H1 (cell line): ENCODE data around the gene GCH1. TPM values are rescaled to one million over a fixed set of nuclear protein-coding genes. Genes with fewer than 3 reads are reported as not detected.

Experiments used
- CTCF ChIA-PET: fragments of 300-600 bp; sonication (Branson Sonifier 250); formaldehyde crosslinking; loops from one replicate; lab custom pipeline; 2021; ENCODE audit not compliant: partially characterized antibody; lab: Charles Lee
- POLR2A ChIA-PET: fragments of 300-600 bp; sonication (Branson Sonifier 250); formaldehyde crosslinking; loops from one replicate; lab custom pipeline; 2021; ENCODE audit warnings: inconsistent platforms; ENCODE audit not compliant: partially characterized antibody; lab: Charles Lee
- DNase-seq, 2 experiments: peaks; one replicate each; pipeline versions ENCODE4 v3.0.0 to v3.0.0-alpha.2; 2010 to 2022; ENCODE audit warnings: low spot score in 2 of 2, low read depth in 1 of 2, mixed read lengths in 1 of 2
- FAIRE-seq: peaks from 2 replicates; lab custom pipeline; 2011; peaks lifted over from hg19 to GRCh38; lab: Jason Lieb, UNC
- H2AFZ ChIP-seq: 2 replicates; pipeline ENCODE4 v1.8.1; 2012; ENCODE audit warnings: low read length, inconsistent platforms
- H2AK5ac ChIP-seq: 2 replicates; pipeline ENCODE4 v1.6.1; 2013; ENCODE audit warnings: low read depth, low read length
- H2BK120ac ChIP-seq: replicated peaks from 2 replicates; pipeline ENCODE3; 2013; ENCODE audit warnings: low read depth, low read length, inconsistent platforms
- H2BK12ac ChIP-seq: 2 replicates; pipeline ENCODE4 v1.6.1; 2013; ENCODE audit warnings: low read depth, low read length
- H2BK15ac ChIP-seq: 2 replicates; pipeline ENCODE4 v1.6.1; 2013; ENCODE audit warnings: low read length
- H2BK20ac ChIP-seq: 2 replicates; pipeline ENCODE4 v1.6.1; 2013; ENCODE audit warnings: low read length
- H2BK5ac ChIP-seq: 2 replicates; pipeline ENCODE4 v1.6.1; 2013; ENCODE audit warnings: low read depth, low read length
- H3K14ac ChIP-seq: 2 replicates; pipeline ENCODE4 v1.6.1; 2013; ENCODE audit warnings: inconsistent platforms; ENCODE audit not compliant: insufficient read length
- H3K18ac ChIP-seq: 2 replicates; pipeline ENCODE4 v1.6.1; 2013; ENCODE audit warnings: low read length; ENCODE audit errors: extremely low read depth
- H3K23ac ChIP-seq: 2 replicates; pipeline ENCODE4 v1.6.1; 2013; ENCODE audit warnings: inconsistent platforms; ENCODE audit not compliant: insufficient read length
- H3K23me2 ChIP-seq: 2 replicates; pipeline ENCODE4 v1.6.1; 2013; ENCODE audit warnings: low read depth, low read length
- H3K27ac ChIP-seq: 2 replicates; pipeline ENCODE4 v1.6.1; 2011; ENCODE audit warnings: low read depth, low read length, inconsistent platforms
- H3K27me3 ChIP-seq, 4 experiments: replicated peaks in 1 of 4; 1 replicate in 1 of 4; 2 replicates in 3 of 4; pipeline versions ENCODE4 v1.6.1 to v1.8.1; 2011 to 2013; ENCODE audit warnings: low read length in 3 of 4, mild to moderate bottlenecking in 3 of 4, inconsistent platforms in 2 of 4, mixed read lengths in 2 of 4, moderate library complexity in 1 of 4; ENCODE audit not compliant: control insufficient read depth in 3 of 4, insufficient read depth in 3 of 4; ENCODE audit errors: extremely low read depth in 1 of 4
- H3K36me3 ChIP-seq, 4 experiments: 2 replicates each; pipeline versions ENCODE4 v1.6.1 to v1.8.1; 2011 to 2013; ENCODE audit warnings: mild to moderate bottlenecking in 4 of 4, low read length in 3 of 4, moderate library complexity in 2 of 4, control low read depth in 1 of 4, inconsistent platforms in 1 of 4; ENCODE audit not compliant: insufficient read depth in 4 of 4, control insufficient read depth in 2 of 4
- H3K4ac ChIP-seq: replicated peaks from 2 replicates; pipeline ENCODE3; 2013; ENCODE audit warnings: low read length, low read depth, mixed read lengths, inconsistent platforms; ENCODE audit not compliant: insufficient read length
- H3K4me1 ChIP-seq, 4 experiments: replicated peaks in 1 of 4; 1 replicate in 1 of 4; 2 replicates in 3 of 4; pipeline versions ENCODE4 v1.6.1 to v1.8.1; 2011 to 2013; ENCODE audit warnings: low read length in 3 of 4, inconsistent platforms in 2 of 4, mixed read lengths in 1 of 4; ENCODE audit not compliant: insufficient read depth in 4 of 4, control insufficient read depth in 3 of 4
- H3K4me2 ChIP-seq, 2 experiments: 2 replicates each; pipeline versions ENCODE4 v1.6.1 to v1.8.1; 2011 to 2013; ENCODE audit warnings: low read depth in 2 of 2, low read length in 2 of 2, control low read depth in 1 of 2, inconsistent platforms in 1 of 2, mild to moderate bottlenecking in 1 of 2; ENCODE audit not compliant: insufficient read depth in 1 of 2
- H3K4me3 ChIP-seq, 4 experiments: fragments of 200-600, 300-600 bp in 1 of 4; sonication (generic), shearing (Covaris generic), sonication (Bioruptor Twin) in 1 of 4; 2 replicates each; pipeline versions ENCODE4 v1.5.1 to v1.8.1; 2011 to 2016; ENCODE audit warnings: low read length in 4 of 4, low read depth in 3 of 4, control low read depth in 2 of 4, inconsistent platforms in 2 of 4, mild to moderate bottlenecking in 2 of 4, mixed read lengths in 1 of 4, moderate library complexity in 1 of 4; ENCODE audit not compliant: insufficient read depth in 2 of 4; ENCODE audit errors: extremely low read depth in 1 of 4
- H3K56ac ChIP-seq: replicated peaks from 2 replicates; pipeline ENCODE3; 2013; ENCODE audit warnings: low read depth, mild to moderate bottlenecking, mixed read lengths, low read length, inconsistent platforms; ENCODE audit not compliant: insufficient read length
- H3K79me1 ChIP-seq: 2 replicates; pipeline ENCODE4 v1.6.1; 2013; ENCODE audit warnings: low read depth, low read length, control low read depth
- H3K79me2 ChIP-seq, 2 experiments: 2 replicates each; pipeline versions ENCODE4 v1.6.1 to v1.8.1; 2012 to 2013; ENCODE audit warnings: low read length in 2 of 2, mild to moderate bottlenecking in 2 of 2, inconsistent platforms in 1 of 2; ENCODE audit not compliant: insufficient read depth in 2 of 2, control insufficient read depth in 1 of 2
- H3K9ac ChIP-seq, 4 experiments: replicated peaks in 1 of 4; 1 replicate in 1 of 4; 2 replicates in 3 of 4; pipeline versions ENCODE4 v1.6.1 to v1.8.1; 2011 to 2013; ENCODE audit warnings: low read depth in 3 of 4, low read length in 3 of 4, control low read depth in 2 of 4, mild to moderate bottlenecking in 2 of 4, moderate library complexity in 2 of 4, inconsistent platforms in 1 of 4; ENCODE audit errors: extremely low read depth in 1 of 4
- H3K9me3 ChIP-seq, 2 experiments: 2 replicates each; pipeline versions ENCODE4 v1.6.1 to v1.8.1; 2012 to 2013; ENCODE audit warnings: mild to moderate bottlenecking in 2 of 2, moderate library complexity in 2 of 2, control low read depth in 1 of 2, inconsistent platforms in 1 of 2, low read depth in 1 of 2, low read length in 1 of 2, mixed read lengths in 1 of 2; ENCODE audit not compliant: insufficient read depth in 2 of 2
- H4K20me1 ChIP-seq, 2 experiments: replicated peaks in 1 of 2; 2 replicates each; pipeline versions ENCODE3 to v1.8.1; 2011 to 2013; ENCODE audit warnings: inconsistent platforms in 2 of 2, low read length in 2 of 2, mild to moderate bottlenecking in 1 of 2; ENCODE audit not compliant: insufficient read depth in 2 of 2, control insufficient read depth in 1 of 2
- H4K5ac ChIP-seq: 2 replicates; pipeline ENCODE4 v1.6.1; 2013; ENCODE audit warnings: low read length, low read depth, mixed read lengths, inconsistent platforms; ENCODE audit not compliant: insufficient read length
- H4K8ac ChIP-seq: 2 replicates; pipeline ENCODE4 v1.8.0; 2013; ENCODE audit warnings: mild to moderate bottlenecking, moderate library complexity, low read length, inconsistent platforms; ENCODE audit not compliant: insufficient read depth; ENCODE audit errors: extremely low read depth
- H4K91ac ChIP-seq: replicated peaks from 2 replicates; pipeline ENCODE3; 2013; ENCODE audit warnings: low read length, mixed read lengths, inconsistent platforms; ENCODE audit not compliant: insufficient read length
- GTF2F1 ChIP-seq: IDR thresholded peaks from 2 replicates; pipeline ENCODE4 v1.6.1; 2012; ENCODE audit warnings: low read depth, low read length, improper control_type of control experiment, borderline replicate concordance
- JUN ChIP-seq: IDR thresholded peaks from 2 replicates; pipeline ENCODE4 v1.6.1; 2011; ENCODE audit warnings: low read depth, mild to moderate bottlenecking, improper control_type of control experiment, low read length
- KDM4A ChIP-seq: IDR thresholded peaks from one replicate; pipeline ENCODE4 v1.7.1; 2012; ENCODE audit warnings: low read depth, mild to moderate bottlenecking, moderate library complexity, low read length, inconsistent platforms; ENCODE audit not compliant: severe bottlenecking
- SIRT6 ChIP-seq: IDR thresholded peaks from one replicate; pipeline ENCODE4 v1.7.1; 2012; ENCODE audit warnings: low read length, inconsistent platforms
- SRF ChIP-seq: IDR thresholded peaks from 2 replicates; pipeline ENCODE4 v1.6.1; 2011; ENCODE audit warnings: mild to moderate bottlenecking, low read depth, low read length, moderate library complexity
- WGBS, 2 experiments: shearing (Covaris generic) in 1 of 2; methylation state at CpG; one replicate each; pipeline versions ENCODE4 v1.1.6 to v1.1.7; 2013 to 2015; ENCODE audit warnings: low lambda C conversion rate in 2 of 2, mixed read lengths in 2 of 2, inconsistent platforms in 1 of 2, low coverage in 1 of 2, missing lambda C conversion rate in 1 of 2; ENCODE audit not compliant: insufficient replicate concordance in 2 of 2, insufficient coverage in 1 of 2, insufficient read length in 1 of 2; ENCODE audit errors: extremely low coverage in 1 of 2, missing lambda C conversion rate in 1 of 2; 5-methylcytosine and 5-hydroxymethylcytosine counted together
- polyA plus RNA-seq, 7 experiments: library from polyadenylated mRNA; depleted of rRNA in 3 of 7; stranded (reverse) in 5 of 7; unstranded in 2 of 7; fragments of >200 nt in 5 of 7; fragments of 200-250 nt in 2 of 7; gene quantifications; 1 replicate in 5 of 7; 2 replicates in 1 of 7; 4 replicates in 1 of 7; pipeline versions ENCODE4 v1.2.1 to v1.2.3, GENCODE V29; 2011 to 2013; ENCODE audit warnings: missing spikeins in 2 of 7, mixed read lengths in 2 of 7
- total RNA-seq: library from RNA; stranded (reverse); fragmentation: NEBNext Ultra II Directional; extraction: Animal tissue kit (Norgen Biotek cat#: 25700); gene quantifications from 2 replicates; pipeline ENCODE4 v1.2.1, GENCODE V29; 2021

Gene GCH1
- total and polyA plus RNA-seq, 2 of the 8 experiments (the other 6 are each of a cell fraction or from before 2014, with no cell fraction given) = 7.3 to 7.9 TPM

- Histone ChIP-seq H3K4me1 (peaks cover 0 to 4% (median 0%) of the 10 kb centered on the region in 4 experiments; a peak in 2 of 7 replicates), H3K9me3 (no peaks in the 10 kb centered on the region), H3K4me2 (no peak overlapping the region), H2BK5ac (no peak overlapping the region), H2AK5ac (no peak overlapping the region), H4K20me1 (no peaks in the 10 kb centered on the region), H3K18ac (no peak overlapping the region), H3K4ac (no peak overlapping the region), H2BK12ac (no peak overlapping the region), H3K36me3 (no peaks in the 10 kb centered on the region), H3K14ac (no peak overlapping the region), H3K79me2 (no peaks in the 10 kb centered on the region), H3K56ac (no peak overlapping the region), H3K27me3 (no peaks in the 10 kb centered on the region), H4K8ac (no peak overlapping the region), H3K9ac (no peak overlapping the region), H3K4me3 (no peak overlapping the region), H4K5ac (no peak overlapping the region), H3K23me2 (peaks cover 3% of the 10 kb centered on the region; the same call in 1 of the 2 replicates), H3K27ac (no peak overlapping the region), H2BK120ac (no peak overlapping the region), H2BK15ac (no peak overlapping the region), H4K91ac (no peak overlapping the region), H3K23ac (no peak overlapping the region), H3K79me1 (no peaks in the 10 kb centered on the region), H2AFZ (no peak overlapping the region), H2BK20ac (no peak overlapping the region)
- CTCF ChIA-PET = interaction anchor here (0.9 to 1.5 kb wide), 5 partner anchors 13 to 93 kb away, joined by 3 to 5 read pairs (median 3); no protein-coding TSS in a partner anchor
- 95% methylated on average over 4 of the region's 4 CpGs; no CpG with 5 or more reads in 1 of the 2 experiments for WGBS, 2 experiments
- TF ChIP-seq GTF2F1 (no peak), SIRT6 (no peak), JUN (no peak), SRF (no peak), KDM4A (no peak)
- DNase-seq = no peak
- no peak for FAIRE-seq
- POLR2A ChIA-PET = interaction anchor here (0.6 to 1.3 kb wide), 2 partner anchors 37 to 285 kb away, joined by 3 read pairs; no protein-coding TSS in a partner anchor
Observed at GRCh38 chr14:54866588-54866987, 36.0 kb downstream of the GCH1 start.
